SK-N-SH (cell line): Measurements from ENCODE around the gene DSCAML1.

ENCODE experiments used
- CTCF ChIP-seq: fragments of 200-600 bp; sonication (generic); IDR thresholded peaks from 2 replicates; pipeline ENCODE4 v1.6.1; 2017; ENCODE audit warnings: antibody characterized with exemption, mild to moderate bottlenecking, moderate library complexity
- FOXJ3 ChIP-seq: sonication (generic); formaldehyde crosslinking; IDR thresholded peaks from 2 replicates; pipeline ENCODE4 v1.5.1; 2020; ENCODE audit warnings: mild to moderate bottlenecking, missing genetic modification reagents
- TF ChIP-seq, protein P1 (sequence below): fragments of 150-350 bp; IDR thresholded peaks from 2 replicates; pipeline ENCODE4 v1.6.1; 2017; ENCODE audit warnings: antibody characterized with exemption, low read length, low read depth, borderline replicate concordance

GRCh38 chr11:117409511-117409910, 387.5 kb downstream of the DSCAML1 start:
- TF ChIP-seq FOXJ3 (CRISPR knock-in tag) (no peak), CTCF (no peak)
- TF ChIP-seq, protein P1, sequence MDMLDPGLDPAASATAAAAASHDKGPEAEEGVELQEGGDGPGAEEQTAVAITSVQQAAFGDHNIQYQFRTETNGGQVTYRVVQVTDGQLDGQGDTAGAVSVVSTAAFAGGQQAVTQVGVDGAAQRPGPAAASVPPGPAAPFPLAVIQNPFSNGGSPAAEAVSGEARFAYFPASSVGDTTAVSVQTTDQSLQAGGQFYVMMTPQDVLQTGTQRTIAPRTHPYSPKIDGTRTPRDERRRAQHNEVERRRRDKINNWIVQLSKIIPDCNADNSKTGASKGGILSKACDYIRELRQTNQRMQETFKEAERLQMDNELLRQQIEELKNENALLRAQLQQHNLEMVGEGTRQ: no peak
